Measurements from ENCODE around the gene COL2A1.

DNA sequence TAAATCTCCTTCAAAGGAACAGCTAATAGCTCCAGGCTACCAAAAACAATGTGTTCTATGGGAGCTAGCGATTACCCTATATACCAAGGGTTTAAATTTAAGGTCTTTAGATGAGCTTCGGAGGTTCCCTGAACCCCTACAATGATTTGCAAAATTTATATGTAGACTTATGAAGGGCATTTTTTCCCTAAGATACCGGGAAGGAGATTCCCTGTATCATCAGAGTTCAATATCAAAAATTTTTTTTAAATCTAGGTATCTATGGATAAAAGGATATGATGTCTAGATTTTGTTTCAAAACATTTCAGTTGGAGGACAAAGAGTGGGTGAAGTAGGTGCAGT lies 17.9 kb upstream of the COL2A1 start:
- TF ChIP-seq, protein P1, sequence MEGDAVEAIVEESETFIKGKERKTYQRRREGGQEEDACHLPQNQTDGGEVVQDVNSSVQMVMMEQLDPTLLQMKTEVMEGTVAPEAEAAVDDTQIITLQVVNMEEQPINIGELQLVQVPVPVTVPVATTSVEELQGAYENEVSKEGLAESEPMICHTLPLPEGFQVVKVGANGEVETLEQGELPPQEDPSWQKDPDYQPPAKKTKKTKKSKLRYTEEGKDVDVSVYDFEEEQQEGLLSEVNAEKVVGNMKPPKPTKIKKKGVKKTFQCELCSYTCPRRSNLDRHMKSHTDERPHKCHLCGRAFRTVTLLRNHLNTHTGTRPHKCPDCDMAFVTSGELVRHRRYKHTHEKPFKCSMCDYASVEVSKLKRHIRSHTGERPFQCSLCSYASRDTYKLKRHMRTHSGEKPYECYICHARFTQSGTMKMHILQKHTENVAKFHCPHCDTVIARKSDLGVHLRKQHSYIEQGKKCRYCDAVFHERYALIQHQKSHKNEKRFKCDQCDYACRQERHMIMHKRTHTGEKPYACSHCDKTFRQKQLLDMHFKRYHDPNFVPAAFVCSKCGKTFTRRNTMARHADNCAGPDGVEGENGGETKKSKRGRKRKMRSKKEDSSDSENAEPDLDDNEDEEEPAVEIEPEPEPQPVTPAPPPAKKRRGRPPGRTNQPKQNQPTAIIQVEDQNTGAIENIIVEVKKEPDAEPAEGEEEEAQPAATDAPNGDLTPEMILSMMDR (IDR thresholded peaks at IDR 0.05) = no peak
- TF ChIP-seq POLR2A (IDR thresholded peaks at IDR 0.05) = no peak

Measured in uterus (tissue), 2 donors.